Suppressor macrophage treated with lipopolysaccharide for 4 hours (primary cell): ENCODE measurements around the gene TWIST2.

Experiments used
- DNase-seq: peaks from one replicate; pipeline ENCODE4 v3.0.0-alpha.2; 2020

The TWIST2 gene

DNA sequence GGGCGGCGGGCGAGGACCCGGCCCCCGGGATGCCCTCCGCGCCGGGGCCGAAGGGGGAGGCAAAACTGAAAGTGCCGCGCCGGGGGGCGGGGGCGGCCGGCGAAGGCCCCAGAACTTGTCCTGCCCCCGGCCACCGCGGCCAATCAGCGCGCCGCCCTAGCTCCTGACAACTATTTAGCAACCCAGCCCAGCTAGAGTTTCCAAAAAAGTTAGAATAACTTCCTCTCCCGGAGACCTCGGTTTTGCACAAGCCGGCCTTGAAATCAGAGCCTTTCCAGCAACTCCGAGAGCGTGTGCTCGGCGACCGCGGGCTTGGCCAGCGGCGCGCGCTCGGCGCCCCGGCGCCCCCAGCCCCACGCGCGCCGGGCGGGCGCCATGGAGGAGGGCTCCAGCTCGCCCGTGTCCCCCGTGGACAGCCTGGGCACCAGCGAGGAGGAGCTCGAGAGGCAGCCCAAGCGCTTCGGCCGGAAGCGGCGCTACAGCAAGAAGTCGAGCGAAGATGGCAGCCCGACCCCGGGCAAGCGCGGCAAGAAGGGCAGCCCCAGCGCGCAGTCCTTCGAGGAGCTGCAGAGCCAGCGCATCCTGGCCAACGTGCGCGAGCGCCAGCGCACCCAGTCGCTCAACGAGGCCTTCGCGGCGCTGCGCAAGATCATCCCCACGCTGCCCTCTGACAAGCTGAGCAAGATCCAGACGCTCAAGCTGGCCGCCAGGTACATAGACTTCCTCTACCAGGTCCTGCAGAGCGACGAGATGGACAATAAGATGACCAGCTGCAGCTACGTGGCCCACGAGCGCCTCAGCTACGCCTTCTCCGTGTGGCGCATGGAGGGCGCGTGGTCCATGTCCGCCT is at the start of gene TWIST2:
TSS of gene TWIST2 (plus strand) at position 245 of the 850 bp plus-strand sequence. CDS start at position 376, 131 bp downstream.
- peak; percentile 56 for DNase-seq

GRCh38 chr2:238801791-238802190 is 46.1 kb upstream of the TWIST2 start:
- DNase-seq = no peak

DNA sequence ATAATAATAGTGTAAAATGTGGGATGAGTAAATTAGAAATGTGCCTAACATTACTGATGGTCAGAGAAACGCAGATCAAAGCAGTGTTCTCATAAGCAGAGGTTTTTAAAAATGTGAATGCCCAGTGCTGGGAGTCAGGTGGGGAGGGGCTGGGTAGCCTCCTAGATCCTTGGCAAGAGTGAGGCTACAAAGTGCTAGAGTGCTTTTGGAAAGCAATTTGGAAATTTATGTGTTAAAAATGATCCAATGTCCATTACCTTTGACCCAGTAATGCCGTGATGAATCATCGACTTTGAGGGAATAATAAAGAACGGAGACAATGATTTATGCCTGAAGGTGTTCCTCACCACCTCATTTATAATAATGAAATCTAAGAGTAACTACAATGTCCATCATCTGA is 44.9 kb upstream of the TWIST2 start:
- no peak for DNase-seq

DNA sequence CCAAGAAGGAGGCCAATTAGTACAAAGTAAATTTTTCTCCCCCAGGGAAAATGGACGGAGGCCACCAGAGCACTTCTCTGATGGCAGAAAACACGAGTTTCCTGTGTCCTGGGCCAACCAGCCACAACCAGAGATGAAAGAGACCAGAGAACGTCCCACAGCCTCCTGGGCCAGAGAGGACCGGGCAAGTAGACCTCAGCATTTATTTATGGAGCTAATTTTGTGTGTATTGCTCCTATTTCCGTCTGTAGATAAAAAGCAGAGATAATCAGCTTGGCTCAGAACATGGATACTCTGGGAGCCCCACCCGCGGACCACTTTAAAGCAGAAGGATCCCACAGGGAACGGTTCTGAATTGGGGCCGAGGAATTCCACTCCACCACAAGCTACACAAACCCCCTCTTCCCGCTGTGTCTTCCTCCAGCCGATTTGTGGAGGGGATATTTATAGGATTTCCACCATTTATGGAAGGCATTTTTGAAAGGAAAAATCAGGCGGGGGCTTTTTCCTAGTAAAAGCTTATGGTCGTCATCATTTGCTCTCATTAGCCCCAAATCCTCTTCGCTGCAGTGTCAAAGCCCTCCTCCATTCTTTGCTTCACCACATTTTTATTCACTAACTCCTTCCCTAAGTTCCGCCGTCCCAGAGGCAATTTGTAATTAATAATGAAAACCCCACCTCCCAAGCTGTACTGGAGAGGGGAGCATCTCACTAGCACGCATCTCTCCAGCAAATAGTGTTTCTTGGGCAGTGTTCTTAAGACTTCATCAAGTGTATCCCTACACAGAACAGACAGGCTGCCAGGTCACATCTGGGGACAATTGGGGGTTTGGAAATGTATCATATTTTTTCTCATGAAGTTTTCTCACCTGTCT is 43.7 kb upstream of the TWIST2 start:
- no peak for DNase-seq

GRCh38 chr2:238808761-238809160 is 39.1 kb upstream of the TWIST2 start:
- DNase-seq = no peak

DNA sequence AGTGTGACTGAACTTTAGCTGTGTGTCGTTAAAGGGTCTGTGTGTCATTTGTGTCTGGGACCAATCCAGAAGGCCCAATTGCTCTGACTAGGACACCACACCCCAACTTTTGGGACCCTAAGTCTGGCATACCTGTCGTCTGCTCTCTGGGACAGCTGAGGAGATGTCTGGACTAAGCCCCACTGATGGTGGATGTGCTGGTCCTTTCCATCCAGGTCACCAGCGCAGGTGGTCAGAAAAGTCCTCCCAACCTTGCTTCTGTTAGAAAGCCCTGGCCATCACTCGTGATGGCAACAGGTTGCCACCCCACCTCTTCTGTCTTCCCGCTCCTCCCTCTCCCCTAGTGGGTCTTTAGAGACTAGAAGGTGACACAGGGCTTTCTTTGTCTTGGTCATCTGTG is 37.6 kb upstream of the TWIST2 start:
- no peak for DNase-seq

DNA sequence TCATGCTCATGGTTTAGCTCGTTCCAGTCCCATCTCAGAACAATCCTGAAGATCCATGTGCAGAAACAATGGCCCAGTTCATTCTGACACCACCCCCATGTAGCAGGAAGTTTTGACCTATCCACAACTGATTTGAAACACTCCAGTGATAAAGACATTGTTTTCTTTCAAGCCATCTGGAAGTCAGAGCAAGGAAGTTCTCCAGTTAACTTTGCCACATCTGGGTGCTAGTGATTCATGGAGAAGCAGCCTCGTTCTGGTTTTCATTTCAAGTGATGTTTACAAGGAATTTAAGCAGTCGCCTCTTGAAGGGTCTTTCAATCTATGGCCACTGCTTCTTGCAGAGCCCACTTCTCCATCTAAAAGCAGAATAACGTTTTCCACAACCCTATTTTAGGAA is 36.6 kb upstream of the TWIST2 start:
- DNase-seq = no peak

GRCh38 chr2:238811759-238812158 is 36.1 kb upstream of the TWIST2 start:
- no peak for DNase-seq

DNA sequence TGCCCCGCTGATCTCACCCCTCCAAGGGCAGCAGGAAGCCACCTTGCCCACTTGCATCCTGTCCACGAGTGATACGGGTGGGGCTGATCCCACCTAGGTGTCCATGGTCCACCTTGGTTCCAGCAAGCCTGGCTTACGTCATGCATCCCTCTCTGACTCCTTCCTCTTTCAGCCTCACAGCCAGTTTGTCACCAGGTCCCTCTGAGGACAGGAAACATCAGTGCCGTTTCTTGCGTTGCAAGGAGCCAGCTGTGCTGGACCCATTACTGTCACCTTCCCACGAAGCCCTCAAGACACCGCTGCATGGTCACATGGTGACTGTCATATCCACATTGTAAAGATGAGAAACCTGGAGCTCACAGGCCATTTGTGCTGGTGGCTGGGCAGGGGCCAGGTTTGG is 34.8 kb upstream of the TWIST2 start:
- DNase-seq = no peak

DNA sequence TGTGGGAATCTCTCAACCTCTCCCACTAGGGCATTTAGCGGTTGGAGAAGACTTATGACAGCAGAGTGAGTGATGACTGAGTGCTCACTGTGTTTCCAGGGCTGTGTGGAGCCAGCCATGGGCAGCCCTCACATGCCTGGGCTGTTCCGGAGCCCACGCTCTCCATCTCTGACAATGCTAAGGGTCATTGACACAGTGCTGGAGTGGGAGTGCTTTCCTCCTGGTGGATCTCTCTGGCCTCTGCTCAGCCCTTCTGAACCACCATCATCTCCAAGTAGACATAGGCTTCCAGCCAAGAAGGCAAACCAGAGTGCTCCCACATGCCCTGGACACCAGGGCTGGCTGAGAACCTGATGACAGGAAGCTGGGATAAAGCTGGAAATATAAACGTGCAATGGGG is 33.1 kb upstream of the TWIST2 start:
- DNase-seq = no peak

DNA sequence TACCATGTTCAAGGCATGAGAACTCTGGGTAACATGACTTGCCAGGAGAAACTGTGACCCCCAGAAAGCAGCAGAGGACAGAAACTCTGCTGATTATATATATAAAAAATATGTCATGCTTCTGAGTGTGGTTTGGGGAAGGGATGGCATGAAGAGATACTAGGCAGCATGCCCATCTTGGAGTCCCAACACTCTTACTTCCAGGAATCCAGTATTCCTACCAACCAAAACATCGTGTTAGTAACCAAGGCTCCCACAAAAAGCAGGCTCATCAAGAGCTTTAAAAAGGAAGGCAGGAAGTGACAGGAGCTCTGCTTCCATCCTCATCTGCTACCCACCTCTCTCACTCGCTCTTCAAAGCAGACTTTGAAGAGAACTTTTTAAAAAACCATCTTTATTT is 31.6 kb upstream of the TWIST2 start:
- no peak for DNase-seq

DNA sequence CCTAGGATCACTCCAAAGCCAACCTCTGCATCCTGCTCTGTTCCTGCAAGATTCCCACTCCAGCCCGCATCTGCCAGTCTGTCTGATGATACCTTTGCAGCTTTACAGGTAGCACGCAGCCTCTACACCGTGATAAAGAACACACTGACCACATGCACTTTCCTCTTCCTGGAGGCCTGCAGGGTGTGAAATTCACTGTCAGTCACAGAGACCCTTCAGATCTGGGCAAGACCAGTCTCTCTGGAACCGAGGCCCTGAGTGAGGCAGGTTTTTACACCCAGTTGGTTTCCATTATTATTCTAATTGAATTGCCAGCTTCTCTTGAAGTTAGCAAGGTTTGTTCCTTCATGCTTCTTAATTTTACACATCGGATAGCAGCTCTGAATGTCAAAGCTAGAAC is 30.5 kb upstream of the TWIST2 start:
- no peak for DNase-seq

DNA sequence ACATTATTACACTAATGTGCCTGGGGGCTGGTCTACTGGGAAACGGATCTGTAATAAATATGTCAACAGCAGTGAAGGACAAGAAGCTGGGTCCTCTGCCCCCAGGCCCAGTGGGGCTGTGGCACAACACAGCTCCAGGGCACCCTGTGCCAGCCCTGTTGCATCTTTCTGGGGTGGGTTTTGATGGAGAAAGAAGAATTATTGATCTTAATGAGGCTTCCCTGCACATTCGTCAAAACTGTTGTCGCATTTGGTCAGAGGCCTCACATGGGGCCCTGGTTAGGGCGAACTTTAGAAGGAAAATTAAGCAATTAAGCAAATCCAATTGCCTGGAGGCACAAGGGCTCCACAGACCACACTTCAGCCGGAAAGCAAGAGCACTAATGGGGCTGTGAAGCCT is 30.0 kb upstream of the TWIST2 start:
- DNase-seq = no peak

- DNase-seq = no peak
These were observed 29.3 kb upstream of the TWIST2 start for GRCh38 chr2:238818561-238818960.

DNA sequence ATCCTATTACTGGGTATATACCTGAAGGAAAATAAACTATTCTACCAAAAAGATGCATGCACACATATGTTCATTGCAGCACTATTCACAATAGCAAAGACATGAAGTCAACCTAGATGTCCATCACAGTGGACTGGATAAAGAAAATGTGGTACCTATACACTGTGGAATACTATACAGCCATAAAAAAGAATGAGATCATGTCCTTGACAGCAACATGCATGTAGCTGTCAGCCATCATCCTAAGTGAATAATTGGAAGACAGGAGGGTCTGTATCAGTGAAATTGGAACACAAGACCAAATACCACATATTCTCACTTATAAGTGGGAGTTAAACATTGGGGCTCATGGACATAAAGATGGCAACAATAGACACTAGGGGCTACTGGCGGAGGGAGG is 27.7 kb upstream of the TWIST2 start:
- no peak for DNase-seq

- no peak for DNase-seq
These were observed 27.0 kb upstream of the TWIST2 start for GRCh38 chr2:238820916-238821315.

- no peak for DNase-seq
These were observed 26.5 kb upstream of the TWIST2 start for GRCh38 chr2:238821391-238821790.

DNA sequence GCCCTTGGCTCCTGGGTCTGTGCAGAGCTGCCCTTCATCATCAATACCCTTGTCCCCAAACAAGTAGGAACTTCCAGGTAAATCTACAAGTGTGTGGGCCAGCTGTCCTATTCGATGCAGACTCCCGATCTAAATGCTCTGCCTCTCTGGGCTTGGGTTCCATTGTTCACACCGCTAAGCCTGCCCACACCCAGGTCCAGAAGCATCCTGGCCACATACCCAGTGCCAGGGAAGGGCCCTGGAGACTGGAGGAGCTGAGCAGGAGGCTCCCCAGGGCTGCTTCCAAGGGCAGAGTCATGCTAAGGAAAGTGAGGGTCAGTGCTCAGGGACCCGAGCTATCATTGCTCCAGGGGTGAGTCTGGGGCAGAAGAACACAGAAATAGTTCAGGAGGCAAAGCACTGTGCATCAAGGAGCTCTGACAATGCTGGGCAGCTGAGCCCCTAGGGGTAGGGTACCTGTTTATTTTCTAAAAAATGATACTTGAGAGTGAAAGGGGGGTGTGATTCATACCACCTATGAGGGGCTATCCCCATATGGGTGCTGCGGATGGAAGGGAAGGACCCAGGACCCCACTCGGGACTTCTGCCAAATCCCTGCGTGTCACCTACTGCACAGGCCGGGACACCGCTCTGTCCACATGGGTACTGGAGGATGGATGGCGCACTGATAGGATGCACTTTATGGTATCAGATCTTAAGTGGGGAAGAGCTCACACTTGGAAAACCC is 25.8 kb upstream of the TWIST2 start:
- DNase-seq = no peak

DNA sequence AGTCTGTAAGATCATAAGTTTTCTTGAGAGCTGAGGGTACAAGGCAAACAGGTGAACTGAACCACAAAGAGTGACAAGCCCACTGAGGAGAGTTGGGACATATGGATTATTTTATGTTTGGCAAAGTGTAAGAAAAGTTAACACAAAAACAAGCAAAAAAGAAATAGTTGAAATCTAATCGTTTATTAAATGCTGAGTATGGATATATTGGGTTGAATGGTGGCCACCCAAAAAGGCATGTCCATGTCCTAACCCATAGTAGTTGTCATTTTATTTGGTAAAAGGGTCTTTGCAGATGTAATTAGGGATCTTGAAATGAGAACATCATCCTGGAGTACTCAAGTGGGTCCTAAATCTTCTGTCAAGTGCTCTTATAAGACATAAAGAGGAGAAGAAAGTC is 24.9 kb upstream of the TWIST2 start:
- DNase-seq = no peak

GRCh38 chr2:238831177-238831576 is 16.7 kb upstream of the TWIST2 start:
- no peak for DNase-seq

DNA sequence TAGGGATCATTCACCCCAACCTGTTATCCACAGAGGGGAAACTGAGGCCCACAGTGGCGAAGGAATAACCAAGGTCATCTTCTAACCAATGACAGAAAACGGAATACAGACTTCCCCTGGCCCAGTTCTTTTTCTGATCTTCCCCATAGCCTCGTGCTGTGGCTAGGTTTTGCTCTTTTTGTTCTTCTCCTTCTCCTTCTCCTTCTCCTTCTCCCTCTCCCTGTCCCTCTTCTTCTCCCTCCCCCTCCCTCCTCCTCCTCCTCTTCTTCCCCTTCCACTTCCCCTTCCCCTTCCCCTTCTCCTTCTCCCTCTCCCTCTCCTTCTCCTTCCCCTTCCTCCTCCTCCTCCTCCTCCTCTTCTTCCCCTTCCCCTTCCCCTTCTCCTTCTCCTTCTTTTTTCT is 12.9 kb upstream of the TWIST2 start:
- DNase-seq = no peak

DNA sequence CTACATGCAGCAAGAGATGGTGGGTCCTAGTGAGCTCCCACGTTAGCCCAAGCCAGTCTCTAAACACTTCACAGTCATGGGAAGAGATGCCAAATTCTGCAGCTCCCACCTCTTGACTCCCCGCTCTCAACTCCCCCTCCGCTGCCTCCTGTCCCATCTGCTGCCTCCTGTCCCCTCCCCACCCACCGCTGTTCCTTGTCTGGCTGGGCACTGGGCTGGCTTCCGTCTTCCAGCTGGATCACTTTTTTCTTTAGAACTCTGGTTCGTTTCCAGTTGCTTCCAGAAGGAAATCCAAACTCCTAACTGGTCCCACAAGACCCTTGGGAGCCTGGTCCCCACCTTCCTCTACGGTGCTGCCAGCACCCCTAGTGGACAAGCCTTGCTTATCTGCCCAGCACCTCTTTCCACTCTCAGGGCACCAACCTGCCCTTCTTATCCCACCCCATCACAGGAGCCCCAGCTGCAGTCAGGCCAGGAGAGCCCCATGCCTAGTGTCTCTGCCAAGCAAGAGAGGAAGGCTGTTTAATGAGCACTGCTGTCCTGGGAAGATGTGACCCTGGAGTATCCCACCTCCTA is 12.1 kb upstream of the TWIST2 start:
- DNase-seq = no peak

DNA sequence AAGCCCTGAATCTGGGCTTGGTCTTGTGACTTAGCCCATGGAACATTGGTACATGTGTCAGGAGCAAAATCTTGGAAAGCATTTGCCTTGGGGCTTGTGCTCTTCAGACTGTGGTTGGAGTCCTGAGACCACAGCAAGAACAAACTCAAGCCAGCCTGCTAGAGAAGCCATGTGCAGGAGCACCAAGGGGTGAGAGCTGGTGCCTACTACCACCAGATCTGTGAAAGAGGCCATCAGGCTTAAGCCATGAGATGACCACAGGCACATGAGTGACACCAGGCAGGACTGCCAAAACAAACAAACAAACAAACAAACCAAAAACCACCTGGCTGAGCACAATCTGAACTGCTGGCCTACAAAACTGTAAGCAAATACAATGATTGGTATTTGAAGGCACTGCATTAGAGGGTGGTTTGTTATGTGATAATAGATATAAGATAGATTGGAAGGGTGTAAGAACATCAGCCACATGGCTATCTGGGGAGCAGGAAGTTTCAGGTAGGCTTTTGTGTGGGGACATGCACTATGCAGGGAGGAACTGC is 9.0 kb upstream of the TWIST2 start:
- DNase-seq = no peak
